HepG2 (cell line): ENCODE data around the gene HSDL2. TPM values are rescaled to one million over a fixed set of nuclear protein-coding genes. Genes with fewer than 3 reads are reported as not detected.

ENCODE experiments used
- ATF3 ChIP-seq: sonication (generic); formaldehyde crosslinking; IDR thresholded peaks from 2 replicates; pipeline ENCODE4 v1.4.0; 2020; ENCODE audit warnings: missing genetic modification reagents
- CAMTA2 ChIP-seq: sonication (generic); formaldehyde crosslinking; IDR thresholded peaks from 2 replicates; pipeline ENCODE4 v1.4.0; 2020; ENCODE audit warnings: mild to moderate bottlenecking, missing genetic modification reagents, borderline replicate concordance
- FOXM1 ChIP-seq: sonication (generic); formaldehyde crosslinking; IDR thresholded peaks from 2 replicates; pipeline ENCODE4 v1.5.0; 2020; ENCODE audit warnings: missing genetic modification reagents
- HMG20A ChIP-seq: IDR thresholded peaks from 2 replicates; pipeline ENCODE4 v1.6.1; 2016; ENCODE audit warnings: borderline replicate concordance
- KLF11 ChIP-seq: IDR thresholded peaks from 2 replicates; pipeline ENCODE4 v1.6.1; 2016; ENCODE audit warnings: missing compliant biosample characterization
- MIER3 ChIP-seq: IDR thresholded peaks from 2 replicates; pipeline ENCODE4 v1.6.1; 2016; ENCODE audit warnings: missing compliant biosample characterization, borderline replicate concordance
- MTF1 ChIP-seq: sonication (generic); formaldehyde crosslinking; IDR thresholded peaks from 2 replicates; pipeline ENCODE4 v1.5.0; 2020; ENCODE audit warnings: missing genetic modification reagents
- NFRKB ChIP-seq: fragments of 450-650 bp; IDR thresholded peaks from 2 replicates; pipeline ENCODE4 v1.6.1; 2017
- RCOR2 ChIP-seq: IDR thresholded peaks from 2 replicates; pipeline ENCODE4 v1.6.1; 2016; ENCODE audit warnings: missing biosample characterization, missing genetic modification reagents
- REL ChIP-seq: sonication (generic); formaldehyde crosslinking; conservative IDR thresholded peaks from 2 replicates; pipeline ENCODE4 v1.8.0; 2022; ENCODE audit warnings: mild to moderate bottlenecking, missing genetic modification reagents, moderate library complexity
- SP5 ChIP-seq: IDR thresholded peaks from 2 replicates; pipeline ENCODE4 v1.6.1; 2016; ENCODE audit warnings: low read depth, borderline replicate concordance
- SRF ChIP-seq: IDR thresholded peaks from 2 replicates; pipeline ENCODE4 v1.6.1; 2011; ENCODE audit warnings: mild to moderate bottlenecking, low read depth, low read length, moderate library complexity
- TBP ChIP-seq: sonication (generic); formaldehyde crosslinking; IDR thresholded peaks from 2 replicates; pipeline ENCODE4 v1.5.0; 2020; ENCODE audit warnings: missing genetic modification reagents
- ZFP91 ChIP-seq: sonication (generic); formaldehyde crosslinking; IDR thresholded peaks from 2 replicates; pipeline ENCODE4 v1.9.0; 2022; ENCODE audit warnings: missing genetic modification reagents, mild to moderate bottlenecking, borderline replicate concordance
- ZNF101 ChIP-seq: sonication (generic); formaldehyde crosslinking; IDR thresholded peaks from 2 replicates; pipeline ENCODE4 v1.4.0; 2020; ENCODE audit warnings: mild to moderate bottlenecking, low read depth, missing genetic modification reagents, borderline replicate concordance
- ZNF468 ChIP-seq: sonication (generic); formaldehyde crosslinking; IDR thresholded peaks from 2 replicates; pipeline ENCODE4 v1.8.0; 2022; ENCODE audit warnings: mild to moderate bottlenecking, moderate library complexity, missing genetic modification reagents
- ZNF496 ChIP-seq: sonication (generic); formaldehyde crosslinking; IDR thresholded peaks from 2 replicates; pipeline ENCODE4 v1.8.1; 2023; ENCODE audit warnings: mild to moderate bottlenecking, moderate library complexity, missing genetic modification reagents; ENCODE audit not compliant: insufficient replicate concordance
- ZNF564 ChIP-seq: sonication (generic); formaldehyde crosslinking; IDR thresholded peaks from 2 replicates; pipeline ENCODE4 v1.8.1; 2023; ENCODE audit warnings: mild to moderate bottlenecking, missing genetic modification reagents
- ZNF572 ChIP-seq: sonication (generic); formaldehyde crosslinking; IDR thresholded peaks from 2 replicates; pipeline ENCODE4 v1.5.1; 2020; ENCODE audit warnings: mild to moderate bottlenecking, missing genetic modification reagents
- ZNF580 ChIP-seq: IDR thresholded peaks from 2 replicates; pipeline ENCODE4 v1.6.1; 2016; ENCODE audit warnings: low read depth, borderline replicate concordance
- ZNF646 ChIP-seq: sonication (generic); formaldehyde crosslinking; IDR thresholded peaks from 2 replicates; pipeline ENCODE4 v1.9.0; 2021; ENCODE audit warnings: mild to moderate bottlenecking, missing genetic modification reagents
- ZNF83 ChIP-seq: sonication (generic); formaldehyde crosslinking; IDR thresholded peaks from 2 replicates; pipeline ENCODE4 v1.4.0; 2020; ENCODE audit warnings: missing genetic modification reagents, mild to moderate bottlenecking, borderline replicate concordance
- ZSCAN22 ChIP-seq: sonication (generic); formaldehyde crosslinking; IDR thresholded peaks from 2 replicates; pipeline ENCODE4 v1.4.0; 2020; ENCODE audit warnings: mild to moderate bottlenecking, missing genetic modification reagents
- polyA plus RNA-seq, 8 experiments: library from polyadenylated mRNA; depleted of rRNA in 3 of 8; stranded (reverse) in 7 of 8; unstranded in 1 of 8; fragments of >200 nt; fragmentation: Illumina TruSeq in 4 of 8; extraction: Trizol in 4 of 8; gene quantifications; 2 replicates each; pipeline versions ENCODE4 v1.2.1 to v1.2.3, GENCODE V29; 2011 to 2016; ENCODE audit warnings: low read depth in 4 of 8, missing spikeins in 1 of 8, mixed read lengths in 1 of 8; ENCODE audit not compliant: insufficient read depth in 1 of 8
- total RNA-seq, 5 experiments: library from RNA; depleted of rRNA; stranded (reverse); fragments of >200 nt; fragmentation: Illumina TruSeq; extraction: Trizol; gene quantifications; 2 replicates each; pipeline ENCODE4 v1.2.3, GENCODE V29; 2016; ENCODE audit warnings: low read depth in 1 of 5

Gene HSDL2
- total and polyA plus RNA-seq, 2 of the 13 experiments (the other 11 are each of a cell fraction or from before 2014, with no cell fraction given) = 55.3 to 80.2 TPM

- no peak for TF ChIP-seq ZNF580 (CRISPR knock-in tag)
- TF ChIP-seq MIER3 (CRISPR knock-in tag) = no peak
- 0 out of 2 replicates have a peak, but pooled peaks have one; percentile 48 for TF ChIP-seq ZNF572 (CRISPR knock-in tag)
- TF ChIP-seq ZSCAN22 (CRISPR knock-in tag) = no peak
- no peak for TF ChIP-seq KLF11 (CRISPR knock-in tag)
- TF ChIP-seq ZNF646 (CRISPR knock-in tag) = no peak
- TF ChIP-seq HMG20A (CRISPR knock-in tag) = 0 out of 2 replicates have a peak, but pooled peaks have one; percentile 14
- TF ChIP-seq NFRKB = no peak
- TF ChIP-seq ZNF83 (CRISPR knock-in tag) = no peak
- 0 out of 2 replicates have a peak, but pooled peaks have one; percentile 76 for TF ChIP-seq ZNF564 (CRISPR knock-in tag)
- TF ChIP-seq SP5 (CRISPR knock-in tag) = peak; percentile 68
- no peak for TF ChIP-seq ZNF101 (CRISPR knock-in tag)
- no peak for TF ChIP-seq CAMTA2 (CRISPR knock-in tag)
- no peak for TF ChIP-seq ZNF468 (CRISPR knock-in tag)
- TF ChIP-seq TBP (CRISPR knock-in tag) = no peak
- TF ChIP-seq SRF = no peak
- TF ChIP-seq MTF1 (CRISPR knock-in tag) = no peak
- TF ChIP-seq ATF3 (CRISPR knock-in tag) = no peak
- no peak for TF ChIP-seq ZNF496 (CRISPR knock-in tag)
- no peak for TF ChIP-seq RCOR2 (CRISPR knock-in tag)
- TF ChIP-seq ZFP91 (CRISPR knock-in tag) = peak; percentile 81
- no peak for TF ChIP-seq FOXM1 (CRISPR knock-in tag)
- TF ChIP-seq REL (CRISPR knock-in tag) = peak; percentile 86; the same call in 1 of the 2 replicates
Measured at GRCh38 chr9:112332977-112333638, 46.8 kb upstream of the HSDL2 start, which contains the start of gene PTBP3 (continued).
